HepG2 (cell line): Measurements from ENCODE around the gene HABP2. TPM values are rescaled to one million over a fixed set of nuclear protein-coding genes. Genes with fewer than 3 reads are reported as not detected.
A peak's percentile ranks its signal among the peaks of the same experiment; 100 is the strongest.

ENCODE experiments used
- ATAC-seq: fragments of 200-7000 bp; cut with Tn5 transposase; 3 replicates; pipeline ENCODE4 v1.9.1; 2020; ENCODE audit warnings: mild to moderate bottlenecking, moderate library complexity
- BruUV-seq: library from RNA; stranded (reverse); fragments of 400-500 nt; replicated peaks from 2 replicates; lab custom pipeline; 2021; lab: Mats Ljungman, UMichigan
- CTCF ChIA-PET: fragments of 300-600 bp; formaldehyde crosslinking; extraction: SDS; loops from one replicate; lab custom pipeline; 2021; ENCODE audit warnings: low total read pairs, inconsistent platforms, low intra/inter-chr PET ratio; lab: Yijun Ruan, JAX
- POLR2A ChIA-PET: fragments of 350-600 bp; sonication (Branson Sonifier 250); formaldehyde crosslinking; loops from one replicate; lab custom pipeline; 2020; ENCODE audit warnings: antibody characterized with exemption, inconsistent platforms; lab: Yijun Ruan, JAX
- DNase-seq: peaks from one replicate; pipeline ENCODE4 v3.0.0-alpha.2; 2015; ENCODE audit warnings: low spot score
- FAIRE-seq: peaks from 3 replicates; lab custom pipeline; 2011; peaks lifted over from hg19 to GRCh38; lab: Jason Lieb, UNC
- H2AFZ ChIP-seq: one replicate; pipeline ENCODE4 v1.6.1; 2011; ENCODE audit warnings: low read length, inconsistent platforms
- H3K27ac ChIP-seq: fragments of 300-600 bp; 3 replicates; pipeline ENCODE4 v1.8.0; 2011; ENCODE audit warnings: mixed run types, mild to moderate bottlenecking, mixed read lengths, low read length, inconsistent platforms; ENCODE audit not compliant: insufficient read depth; ENCODE audit errors: extremely low read length
- H3K27me3 ChIP-seq, 2 experiments: fragments of 200-600 bp in 1 of 2; 2 replicates in 1 of 2; 3 replicates in 1 of 2; pipeline versions ENCODE4 v1.6.0 to v1.8.0; 2011; ENCODE audit warnings: low read length in 2 of 2, mild to moderate bottlenecking in 2 of 2, moderate library complexity in 2 of 2, inconsistent platforms in 1 of 2; ENCODE audit not compliant: insufficient read depth in 2 of 2, control insufficient read depth in 1 of 2
- H3K36me3 ChIP-seq, 2 experiments: fragments of 200-600 bp in 1 of 2; replicated peaks in 1 of 2; 2 replicates in 1 of 2; 3 replicates in 1 of 2; pipeline versions ENCODE4 v1.5.1 to v1.8.0; 2011; ENCODE audit warnings: low read length in 2 of 2, inconsistent platforms in 1 of 2; ENCODE audit not compliant: insufficient read depth in 2 of 2, control insufficient read depth in 1 of 2
- H3K4me1 ChIP-seq: 2 replicates; pipeline ENCODE4 v1.5.1; 2012; ENCODE audit warnings: low read length, inconsistent platforms; ENCODE audit not compliant: insufficient read depth
- H3K4me2 ChIP-seq: 2 replicates; pipeline ENCODE4 v1.6.0; 2011; ENCODE audit warnings: low read depth, low read length, inconsistent platforms
- H3K4me3 ChIP-seq, 3 experiments: fragments of 200-600 bp in 1 of 3; sonication (generic), shearing (Covaris generic) in 1 of 3; replicated peaks in 1 of 3; 2 replicates each; pipeline ENCODE4 v1.5.1; 2011 to 2016; ENCODE audit warnings: low read length in 3 of 3, inconsistent platforms in 2 of 3, low read depth in 2 of 3, mild to moderate bottlenecking in 2 of 3, control low read depth in 1 of 3, mixed read lengths in 1 of 3; ENCODE audit not compliant: insufficient read depth in 1 of 3
- H3K79me2 ChIP-seq: one replicate; pipeline ENCODE4 v1.6.1; 2011; ENCODE audit warnings: low read length, inconsistent platforms; ENCODE audit not compliant: insufficient read depth
- H3K9ac ChIP-seq: 2 replicates; pipeline ENCODE4 v1.6.0; 2011; ENCODE audit warnings: mild to moderate bottlenecking, low read depth, low read length, inconsistent platforms; ENCODE audit not compliant: insufficient read depth
- H3K9me3 ChIP-seq: 2 replicates; pipeline ENCODE4 v1.5.1; 2012; ENCODE audit warnings: mild to moderate bottlenecking, low read length
- H4K20me1 ChIP-seq: 2 replicates; pipeline ENCODE4 v1.6.0; 2011; ENCODE audit warnings: inconsistent platforms, mild to moderate bottlenecking, low read length, moderate library complexity; ENCODE audit not compliant: insufficient read depth
- AGO1 ChIP-seq: fragments of 200-400 bp; formaldehyde crosslinking; IDR thresholded peaks from 2 replicates; pipeline ENCODE4 v1.6.1; 2017; ENCODE audit warnings: mild to moderate bottlenecking, low read depth, low read length, moderate library complexity; ENCODE audit not compliant: poor library complexity, severe bottlenecking
- FOSL2 ChIP-seq: sonication (generic); formaldehyde crosslinking; IDR thresholded peaks from 2 replicates; pipeline ENCODE4 v1.4.0; 2020; ENCODE audit warnings: missing genetic modification reagents
- FOXO4 ChIP-seq: sonication (generic); formaldehyde crosslinking; conservative IDR thresholded peaks from 2 replicates; pipeline ENCODE4 v1.8.1; 2023; ENCODE audit warnings: missing genetic modification reagents
- JUND ChIP-seq: sonication (generic); formaldehyde crosslinking; IDR thresholded peaks from 2 replicates; pipeline ENCODE4 v1.8.0; 2022; ENCODE audit warnings: mild to moderate bottlenecking, missing genetic modification reagents
- MAFF ChIP-seq: IDR thresholded peaks from 2 replicates; pipeline ENCODE4 v1.6.1; 2011; ENCODE audit warnings: low read depth, low read length, improper control_type of control experiment
- MAFG ChIP-seq: sonication (generic); formaldehyde crosslinking; IDR thresholded peaks from 2 replicates; pipeline ENCODE4 v1.5.1; 2020; ENCODE audit warnings: mild to moderate bottlenecking, missing genetic modification reagents
- MAFK ChIP-seq, 2 experiments: IDR thresholded peaks in 1 of 2; conservative IDR thresholded peaks in 1 of 2; 2 replicates each; pipeline ENCODE4 v1.6.1; 2011; ENCODE audit warnings: improper control_type of control experiment in 2 of 2, low read length in 2 of 2
- NFE2 ChIP-seq: sonication (generic); formaldehyde crosslinking; IDR thresholded peaks from 2 replicates; pipeline ENCODE4 v1.4.0; 2020; ENCODE audit warnings: missing genetic modification reagents
- NFE2L2 ChIP-seq: fragments of 150-350 bp; IDR thresholded peaks from 2 replicates; pipeline ENCODE4 v1.6.1; 2014; ENCODE audit warnings: low read length
- TBX2 ChIP-seq: sonication (generic); formaldehyde crosslinking; IDR thresholded peaks from 2 replicates; pipeline ENCODE4 v1.5.0; 2020; ENCODE audit warnings: missing genetic modification reagents, mild to moderate bottlenecking, borderline replicate concordance
- ZBTB2 ChIP-seq: sonication (generic); formaldehyde crosslinking; IDR thresholded peaks from 2 replicates; pipeline ENCODE4 v1.8.0; 2022; ENCODE audit warnings: low read depth, missing genetic modification reagents
- ZNF639 ChIP-seq: conservative IDR thresholded peaks from 2 replicates; pipeline ENCODE4 v1.6.1; 2018; ENCODE audit warnings: missing genetic modification reagents
- WGBS: methylation state at CpG from one replicate; pipeline ENCODE4 v1.1.6; 2017; ENCODE audit warnings: low lambda C conversion rate; 5-methylcytosine and 5-hydroxymethylcytosine counted together
- in situ Hi-C: cut with HindIII; loops from 2 replicates; pipeline ENCODE4 v1.10.0; 2017; ENCODE audit warnings: low pct_unique_long_range_greater_than_20kb; ENCODE audit not compliant: extremely low pct_ligation_motif_present
- intact Hi-C: fragments of 100-400 bp; cut with micrococcal nuclease; formaldehyde crosslinking; loops from one replicate; pipeline ENCODE4 v1.10.0; 2022; ENCODE audit not compliant: unreplicated experiment
- polyA plus RNA-seq, 8 experiments: library from polyadenylated mRNA; depleted of rRNA in 3 of 8; stranded (reverse) in 7 of 8; unstranded in 1 of 8; fragments of >200 nt; fragmentation: Illumina TruSeq in 4 of 8; extraction: Trizol in 4 of 8; gene quantifications; 2 replicates each; pipeline versions ENCODE4 v1.2.1 to v1.2.3, GENCODE V29; 2011 to 2016; ENCODE audit warnings: low read depth in 4 of 8, missing spikeins in 1 of 8, mixed read lengths in 1 of 8; ENCODE audit not compliant: insufficient read depth in 1 of 8
- total RNA-seq, 5 experiments: library from RNA; depleted of rRNA; stranded (reverse); fragments of >200 nt; fragmentation: Illumina TruSeq; extraction: Trizol; gene quantifications; 2 replicates each; pipeline ENCODE4 v1.2.3, GENCODE V29; 2016; ENCODE audit warnings: low read depth in 1 of 5

Gene HABP2
- total and polyA plus RNA-seq, 2 of the 13 experiments (the other 11 are each of a cell fraction or from before 2014, with no cell fraction given): 0.12 to 0.13 TPM

GRCh38 chr10:113583571-113583970, 30.7 kb downstream of the HABP2 start:
- no peaks in the 10 kb centered on the region; a peak in 1 of 5 replicates for H3K27me3 ChIP-seq
- CTCF ChIA-PET: no interaction called here
- 5% methylated on average over 3 of the region's 3 CpGs for WGBS
- POLR2A ChIA-PET: no interaction called here
- no peak for DNase-seq
- no peaks in the 10 kb centered on the region for H3K36me3 ChIP-seq
- in situ Hi-C loops (no loop called here), intact Hi-C loops (no loop called here)
- no peak overlapping the region for H3K4me2 ChIP-seq
- no peak overlapping the region for H3K4me3 ChIP-seq
- TF ChIP-seq AGO1: no peak
- no peak for TF ChIP-seq ZBTB2 (CRISPR knock-in tag)
- peaks cover 5% of the 10 kb centered on the region; the same call in 1 of the 2 replicates for H3K4me1 ChIP-seq
- H3K27ac ChIP-seq: no peak overlapping the region
- no peaks in the 10 kb centered on the region for H3K79me2 ChIP-seq
- H4K20me1 ChIP-seq: no peaks in the 10 kb centered on the region
- BruUV-seq: no TSS peak
- no peak overlapping the region for H2AFZ ChIP-seq
- no peaks in the 10 kb centered on the region for H3K9me3 ChIP-seq
- no peak for ATAC-seq
- FAIRE-seq: no peak
- no peak overlapping the region for H3K9ac ChIP-seq

- Histone ChIP-seq H3K79me2 (no peaks in the 10 kb centered on the region), H3K9ac (no peak overlapping the region), H3K4me1 (peaks cover 23% of the 10 kb centered on the region), H2AFZ (no peak overlapping the region), H3K36me3 (no peaks in the 10 kb centered on the region), H3K27ac (no peak overlapping the region), H3K4me3 (no peak overlapping the region), H3K4me2 (no peak overlapping the region), H3K9me3 (no peaks in the 10 kb centered on the region), H4K20me1 (no peaks in the 10 kb centered on the region), H3K27me3 (no peaks in the 10 kb centered on the region)
- POLR2A ChIA-PET: no interaction called here
- TF ChIP-seq JUND (CRISPR knock-in tag): no peak
- peak; percentile 83 to 93 for TF ChIP-seq MAFK (conservative IDR thresholded peaks at IDR 0.05 in 1 of 2, IDR thresholded peaks at IDR 0.05 in 1 of 2; ENCODE audit: low read length in 2 of 2)
- no peak for TF ChIP-seq ZNF639 (CRISPR knock-in tag)
- 0 out of 2 replicates have a peak, but pooled peaks have one; percentile 55 for TF ChIP-seq MAFG (CRISPR knock-in tag)
- TF ChIP-seq MAFF: peak; percentile 82
- TF ChIP-seq FOSL2 (CRISPR knock-in tag): peak; percentile 66
- TF ChIP-seq NFE2L2: peak; percentile 98
- TF ChIP-seq TBX2 (CRISPR knock-in tag): no peak
- TF ChIP-seq NFE2 (CRISPR knock-in tag): peak; percentile 84; the same call in 1 of the 2 replicates
- TF ChIP-seq FOXO4: no peak
- intact Hi-C loops: no loop called here
- CTCF ChIA-PET: no interaction called here
- ATAC-seq (no peak; the same call in 2 of the 3 replicates), FAIRE-seq (no peak), DNase-seq (peak; percentile 7)
- no TSS peak for BruUV-seq
- in situ Hi-C loops: no loop called here
- WGBS: 0% methylated on average over 1 of the region's 1 CpG
These were observed 33.1 kb downstream of the HABP2 start for GRCh38 chr10:113585949-113586348.
